Bronchial epithelial cell (primary cell): ENCODE results near the gene GPR161. TPM values are rescaled to one million over a fixed set of nuclear protein-coding genes. Genes with fewer than 3 reads are reported as not detected.

Experiments
- DNase-seq: peaks from one replicate; pipeline ENCODE4 v3.0.0-alpha.2; 2010; ENCODE audit warnings: low read depth
- FAIRE-seq: peaks from 2 replicates; lab custom pipeline; 2011; peaks lifted over from hg19 to GRCh38; lab: Jason Lieb, UNC
- H3K27me3 ChIP-seq: 2 replicates; pipeline ENCODE4 v1.5.1; 2011; ENCODE audit warnings: low read length; ENCODE audit not compliant: control insufficient read depth, insufficient read depth
- H3K36me3 ChIP-seq: 2 replicates; pipeline ENCODE4 v1.5.1; 2011; ENCODE audit warnings: low read length; ENCODE audit not compliant: control insufficient read depth, insufficient read depth
- H3K4me3 ChIP-seq: 2 replicates; pipeline ENCODE4 v1.5.1; 2011; ENCODE audit warnings: mild to moderate bottlenecking, low read depth, low read length, control low read depth
- CTCF ChIP-seq: IDR thresholded peaks from 2 replicates; pipeline ENCODE4 v1.5.1; 2011; ENCODE audit warnings: mild to moderate bottlenecking, moderate library complexity, low read length, control low read depth, inconsistent platforms; ENCODE audit not compliant: insufficient read depth, severe bottlenecking
- total RNA-seq: library from RNA; depleted of rRNA; stranded (reverse); fragments of >200 nt; gene quantifications from 2 replicates; pipeline ENCODE4 v1.2.1, GENCODE V29; 2014

The GPR161 gene
- total RNA-seq, 1 donor from 2014 or later: 8.2 TPM

DNA sequence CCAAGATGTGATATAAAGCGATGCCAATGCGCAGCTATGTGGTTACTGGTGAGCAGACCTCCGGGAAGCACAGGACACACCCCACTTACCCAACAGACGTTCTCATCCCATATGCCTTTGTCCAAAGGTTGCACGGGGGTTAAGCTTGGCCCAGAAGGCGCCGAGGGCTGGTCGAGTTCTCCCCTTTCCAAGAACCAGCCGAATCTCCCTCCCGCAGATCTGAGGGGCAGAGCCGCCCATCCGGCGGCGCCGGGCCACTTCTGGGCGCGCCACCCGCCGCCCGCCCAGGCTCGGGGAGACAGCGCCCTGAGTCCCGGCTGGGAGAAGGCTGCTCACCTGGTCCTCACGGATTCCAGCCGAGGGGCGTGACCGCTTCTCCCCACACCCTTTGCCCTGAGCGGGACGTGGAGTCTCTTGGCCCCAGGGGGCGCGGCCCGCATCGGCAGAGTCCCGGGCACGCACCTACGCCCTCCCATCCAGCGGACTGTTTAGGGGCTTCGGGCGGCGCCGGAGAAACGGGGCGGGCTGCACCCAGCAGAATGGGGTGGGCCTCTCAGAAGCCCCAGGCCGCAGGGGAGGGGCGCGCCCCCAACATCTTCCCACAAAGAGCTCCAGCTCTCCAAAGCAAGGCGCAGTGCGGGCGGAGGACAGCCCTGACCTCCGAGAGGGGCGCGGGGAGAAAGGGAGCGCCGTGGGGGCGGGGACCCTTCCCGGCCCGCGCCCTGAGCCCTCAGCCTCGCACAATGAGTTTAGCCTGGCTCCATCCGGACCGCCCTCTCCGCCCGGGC is 615 bp downstream of the GPR161 start:
- TF ChIP-seq CTCF: no peak
- Histone ChIP-seq H3K36me3 (no peaks in the 10 kb centered on the region), H3K27me3 (no peaks in the 10 kb centered on the region), H3K4me3 (peak overlapping the region; percentile 71)
- peak; percentile 14 for DNase-seq
- FAIRE-seq: no peak

DNA sequence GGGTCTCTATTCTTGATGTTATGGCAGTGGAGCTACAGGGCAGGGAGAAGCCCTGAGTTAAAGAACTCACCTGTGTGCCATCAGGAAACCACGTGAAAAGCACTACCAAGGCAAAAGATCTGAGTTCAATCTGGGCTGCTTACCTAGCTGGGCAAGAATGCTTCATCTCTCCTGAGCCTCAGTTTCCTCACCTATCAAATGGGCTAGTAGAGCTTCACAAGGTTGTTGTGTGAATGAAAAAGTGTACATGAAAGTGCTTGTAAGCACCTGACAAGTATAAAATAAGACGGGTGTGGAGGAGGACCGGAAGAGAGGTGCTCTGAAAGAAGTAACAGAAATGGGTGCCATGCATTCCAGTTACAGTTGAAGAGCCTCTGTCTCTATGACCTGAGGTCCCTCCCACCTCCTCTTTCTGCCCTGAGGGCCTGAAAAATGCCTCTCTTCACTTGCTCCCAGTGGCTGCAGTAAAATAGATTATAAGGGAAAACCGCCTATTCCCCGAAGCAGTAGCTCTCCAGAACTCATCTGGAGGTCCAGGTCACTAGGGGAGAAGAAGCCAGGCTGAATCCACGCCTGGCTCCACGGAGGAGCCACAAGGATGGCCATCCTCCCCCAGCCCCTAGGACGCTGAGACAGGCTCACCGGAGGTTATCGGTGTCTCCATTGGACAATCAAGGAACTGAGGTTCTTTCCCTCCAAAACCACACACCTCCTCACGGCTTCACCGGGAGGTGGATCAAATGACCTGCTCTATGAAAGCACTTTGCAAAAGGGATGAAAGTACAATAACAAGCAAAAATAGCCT is 1.4 kb downstream of the GPR161 start:
- no peaks in the 10 kb centered on the region for H3K36me3 ChIP-seq

GRCh38 chr1:168134642-168135041 is 2.1 kb downstream of the GPR161 start:
- no peak for FAIRE-seq
- Histone ChIP-seq H3K4me3 (no peak overlapping the region), H3K36me3 (no peaks in the 10 kb centered on the region), H3K27me3 (no peaks in the 10 kb centered on the region)
- no peak for TF ChIP-seq CTCF
- DNase-seq: no peak

More for the DNA sequence above, 1.4 kb downstream of the GPR161 start:
- TF ChIP-seq CTCF: no peak
- Histone ChIP-seq H3K4me3 (peak overlapping the region; percentile 71), H3K27me3 (no peaks in the 10 kb centered on the region)
- DNase-seq (peak; percentile 15), FAIRE-seq (no peak)

DNA sequence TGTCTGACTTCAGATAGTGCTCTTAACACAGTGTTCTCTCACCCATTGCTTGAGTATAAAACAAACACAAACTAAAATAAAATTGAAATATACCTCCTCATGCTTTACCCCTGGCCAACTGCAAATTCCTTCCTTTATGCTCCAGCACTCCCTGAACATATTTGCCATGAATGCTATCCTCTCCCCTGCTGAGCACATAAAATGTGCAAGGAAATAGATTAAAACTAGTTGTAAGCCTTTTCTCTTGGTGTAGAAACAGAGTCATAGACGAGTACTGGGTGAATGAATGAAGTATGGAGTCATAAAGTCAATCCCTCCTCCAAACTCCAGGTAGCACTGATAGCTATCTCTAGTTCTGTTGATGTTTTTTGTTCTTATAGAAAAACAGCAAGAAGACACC is 2.6 kb downstream of the GPR161 start:
- no peaks in the 10 kb centered on the region for H3K27me3 ChIP-seq
- TF ChIP-seq CTCF: no peak
- H3K4me3 ChIP-seq: no peak overlapping the region
- DNase-seq (no peak), FAIRE-seq (no peak)
- H3K36me3 ChIP-seq: no peaks in the 10 kb centered on the region

DNA sequence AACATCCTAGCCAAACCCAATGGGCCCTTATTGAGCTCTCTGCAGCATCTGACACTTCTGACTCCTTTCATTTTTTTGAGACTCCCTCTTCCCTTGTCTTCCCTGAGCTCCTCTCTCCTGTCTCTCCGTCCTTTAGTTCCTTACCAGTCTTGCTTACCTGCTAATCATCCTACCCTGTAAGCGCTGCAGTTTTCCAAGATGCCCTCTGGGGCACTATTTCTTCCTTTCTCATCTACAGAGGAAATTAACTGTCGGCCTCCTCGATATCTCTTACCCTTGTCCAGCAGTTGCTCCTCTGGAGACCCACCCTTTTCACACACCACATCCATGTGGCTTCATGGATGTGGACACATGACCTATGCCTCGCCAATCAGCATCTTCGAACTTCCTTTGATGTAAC is 6.8 kb downstream of the GPR161 start:
- Histone ChIP-seq H3K27me3 (no peaks in the 10 kb centered on the region), H3K36me3 (no peaks in the 10 kb centered on the region), H3K4me3 (no peak overlapping the region)
- DNase-seq (no peak), FAIRE-seq (no peak)
- TF ChIP-seq CTCF: no peak
